GM18508 (cell line): ENCODE measurements around the gene PHKB.

Experiments used
- ATAC-seq: cut with Tn5 transposase; IDR thresholded peaks from one replicate; pipeline ENCODE4 v1.9.1; 2021; ENCODE audit warnings: moderate number of reproducible peaks; ENCODE audit not compliant: insufficient read depth, unreplicated experiment

The PHKB gene

GRCh38 chr16:47716571-47716970 lies 255.4 kb downstream of the PHKB start:
- ATAC-seq = no peak

GRCh38 chr16:47719713-47720112 lies 258.6 kb downstream of the PHKB start:
- ATAC-seq = no peak

- no peak for ATAC-seq
Observed at GRCh38 chr16:47721006-47721637, 260.0 kb downstream of the PHKB start.

GRCh38 chr16:47722046-47722445 lies 260.9 kb downstream of the PHKB start:
- no peak for ATAC-seq

GRCh38 chr16:47724115-47724785 lies 263.1 kb downstream of the PHKB start:
- ATAC-seq = no peak

GRCh38 chr16:47725188-47725695 lies 264.1 kb downstream of the PHKB start:
- ATAC-seq = no peak

- ATAC-seq = no peak
Observed at GRCh38 chr16:47726031-47726675, 265.0 kb downstream of the PHKB start.

GRCh38 chr16:47727131-47727530 lies 266.0 kb downstream of the PHKB start:
- ATAC-seq = no peak

- ATAC-seq = no peak
Observed at GRCh38 chr16:47728205-47728604, 267.1 kb downstream of the PHKB start.

GRCh38 chr16:47729701-47730100 lies 268.6 kb downstream of the PHKB start:
- no peak for ATAC-seq

- no peak for ATAC-seq
Observed at GRCh38 chr16:47731252-47731651, 270.1 kb downstream of the PHKB start.

GRCh38 chr16:47732122-47732521 lies 271.0 kb downstream of the PHKB start:
- no peak for ATAC-seq

- no peak for ATAC-seq
Observed at GRCh38 chr16:47732523-47733111, 271.5 kb downstream of the PHKB start.

GRCh38 chr16:47734081-47734857 lies 273.1 kb downstream of the PHKB start:
- ATAC-seq = no peak

GRCh38 chr16:47734987-47735594 lies 274.0 kb downstream of the PHKB start:
- ATAC-seq = no peak

GRCh38 chr16:47750371-47750770 lies 289.2 kb downstream of the PHKB start:
- ATAC-seq = no peak
